ENCODE results near the gene SASS6. TPM values are rescaled to one million over a fixed set of nuclear protein-coding genes. Genes with fewer than 3 reads are reported as not detected.

SASS6 gene
- total RNA-seq, 1 experiment from 2014 or later, result 14.8 TPM

- Histone ChIP-seq H3K9me3 (ENCODE audit: low read length) (no peaks in the 10 kb centered on the region), H3K36me3 (ENCODE audit: insufficient read depth, low read length) (0 out of 2 replicates have a peak, but pooled peaks cover 5% of the 10 kb centered on the region), H3K27me3 (ENCODE audit: low read length) (no peaks in the 10 kb centered on the region), H3K79me2 (ENCODE audit: low read length) (peaks cover 90% of the 10 kb centered on the region), H3K4me2 (ENCODE audit: low read depth, low read length, poor library complexity, severe bottlenecking) (peak overlapping the region; percentile 87), H2AFZ (ENCODE audit: low read length) (no peak overlapping the region), H4K20me1 (ENCODE audit: insufficient read depth, low read depth, low read length) (no peaks in the 10 kb centered on the region), H3K4me3 (ENCODE audit: low read length) (peak overlapping the region; percentile 100), H3K4me1 (ENCODE audit: low read length) (peaks cover 44% of the 10 kb centered on the region), H3K9me2 (replicated peaks; ENCODE audit: insufficient read depth, low read length) (no peaks in the 10 kb centered on the region), H3K27ac (ENCODE audit: low read length) (no peak overlapping the region), H3K9ac (ENCODE audit: low read length) (peak overlapping the region; percentile 92)
- DNase-seq, result no peak
Observed at GRCh38 chr1:100131623-100132022, 1.1 kb downstream of the SASS6 start.

GRCh38 chr1:100130552-100131077, 2.1 kb downstream of the SASS6 start:
- Histone ChIP-seq H3K79me2 (ENCODE audit: low read length) (peaks cover 95% of the 10 kb centered on the region), H3K4me2 (ENCODE audit: low read depth, low read length, poor library complexity, severe bottlenecking) (peak overlapping the region; percentile 87)

GRCh38 chr1:100127226-100127625, 5.5 kb downstream of the SASS6 start:
- H3K4me2 ChIP-seq (ENCODE audit: low read depth, low read length, poor library complexity, severe bottlenecking), result no peak overlapping the region
- no peaks in the 10 kb centered on the region for H3K9me3 ChIP-seq (ENCODE audit: low read length)
- H3K79me2 ChIP-seq (ENCODE audit: low read length), result peaks cover 90% of the 10 kb centered on the region
- H2AFZ ChIP-seq (ENCODE audit: low read length), result no peak overlapping the region
- no peaks in the 10 kb centered on the region for H3K27me3 ChIP-seq (ENCODE audit: low read length)
- no peak for DNase-seq
- peaks cover 10% of the 10 kb centered on the region; the same call in 1 of the 2 replicates for H3K36me3 ChIP-seq (ENCODE audit: insufficient read depth, low read length)
- no peaks in the 10 kb centered on the region for H4K20me1 ChIP-seq (ENCODE audit: insufficient read depth, low read depth, low read length)
- H3K27ac ChIP-seq (ENCODE audit: low read length), result no peak overlapping the region
- peaks cover 27% of the 10 kb centered on the region for H3K4me1 ChIP-seq (ENCODE audit: low read length)
- no peak overlapping the region for H3K4me3 ChIP-seq (ENCODE audit: low read length)
- no peaks in the 10 kb centered on the region for H3K9me2 ChIP-seq (replicated peaks; ENCODE audit: insufficient read depth, low read length)
- H3K9ac ChIP-seq (ENCODE audit: low read length), result no peak overlapping the region

More at GRCh38 chr1:100130552-100131077, 2.1 kb downstream of the SASS6 start:
- Histone ChIP-seq H3K36me3 (ENCODE audit: insufficient read depth, low read length) (peaks cover under 1% of the 10 kb centered on the region; the same call in 1 of the 2 replicates), H4K20me1 (ENCODE audit: insufficient read depth, low read depth, low read length) (no peaks in the 10 kb centered on the region), H3K27ac (ENCODE audit: low read length) (no peak overlapping the region), H3K4me3 (ENCODE audit: low read length) (peak overlapping the region; percentile 100), H3K9me2 (replicated peaks; ENCODE audit: insufficient read depth, low read length) (no peaks in the 10 kb centered on the region), H3K4me1 (ENCODE audit: low read length) (peaks cover 44% of the 10 kb centered on the region), H3K9me3 (ENCODE audit: low read length) (no peaks in the 10 kb centered on the region), H3K9ac (ENCODE audit: low read length) (no peak overlapping the region), H2AFZ (ENCODE audit: low read length) (no peak overlapping the region), H3K27me3 (ENCODE audit: low read length) (no peaks in the 10 kb centered on the region)
- DNase-seq, result no peak

- Histone ChIP-seq H3K9ac (ENCODE audit: low read length) (no peak overlapping the region), H3K4me1 (ENCODE audit: low read length) (no peaks in the 10 kb centered on the region; the same call in 1 of the 2 replicates), H3K4me3 (ENCODE audit: low read length) (no peak overlapping the region), H3K9me3 (ENCODE audit: low read length) (no peaks in the 10 kb centered on the region), H3K27me3 (ENCODE audit: low read length) (no peaks in the 10 kb centered on the region), H4K20me1 (ENCODE audit: insufficient read depth, low read depth, low read length) (no peaks in the 10 kb centered on the region), H3K79me2 (ENCODE audit: low read length) (peaks cover 61% of the 10 kb centered on the region), H2AFZ (ENCODE audit: low read length) (no peak overlapping the region), H3K36me3 (ENCODE audit: insufficient read depth, low read length) (peaks cover 37% of the 10 kb centered on the region), H3K9me2 (replicated peaks; ENCODE audit: insufficient read depth, low read length) (no peaks in the 10 kb centered on the region), H3K4me2 (ENCODE audit: low read depth, low read length, poor library complexity, severe bottlenecking) (no peak overlapping the region), H3K27ac (ENCODE audit: low read length) (no peak overlapping the region)
- DNase-seq, result no peak
Observed at GRCh38 chr1:100122177-100122576, 10.6 kb downstream of the SASS6 start.

GRCh38 chr1:100115524-100115923, 17.2 kb downstream of the SASS6 start:
- Histone ChIP-seq H3K36me3 (ENCODE audit: insufficient read depth, low read length) (peaks cover 42% of the 10 kb centered on the region), H3K79me2 (ENCODE audit: low read length) (peaks cover 49% of the 10 kb centered on the region)

GRCh38 chr1:100109554-100110066, 23.1 kb downstream of the SASS6 start:
- Histone ChIP-seq H3K27me3 (ENCODE audit: low read length) (no peaks in the 10 kb centered on the region), H4K20me1 (ENCODE audit: insufficient read depth, low read depth, low read length) (no peaks in the 10 kb centered on the region), H3K9me3 (ENCODE audit: low read length) (no peaks in the 10 kb centered on the region), H3K36me3 (ENCODE audit: insufficient read depth, low read length) (peaks cover 41% of the 10 kb centered on the region; the same call in 1 of the 2 replicates), H3K4me2 (ENCODE audit: low read depth, low read length, poor library complexity, severe bottlenecking) (no peak overlapping the region), H3K27ac (ENCODE audit: low read length) (no peak overlapping the region), H2AFZ (ENCODE audit: low read length) (no peak overlapping the region), H3K4me3 (ENCODE audit: low read length) (no peak overlapping the region), H3K9ac (ENCODE audit: low read length) (no peak overlapping the region), H3K79me2 (ENCODE audit: low read length) (peaks cover 30% of the 10 kb centered on the region), H3K9me2 (replicated peaks; ENCODE audit: insufficient read depth, low read length) (no peaks in the 10 kb centered on the region), H3K4me1 (ENCODE audit: low read length) (no peaks in the 10 kb centered on the region; the same call in 1 of the 2 replicates)
- no peak for DNase-seq

More at GRCh38 chr1:100115524-100115923, 17.2 kb downstream of the SASS6 start:
- no peak overlapping the region for H3K27ac ChIP-seq (ENCODE audit: low read length)
- no peak overlapping the region for H3K4me3 ChIP-seq (ENCODE audit: low read length)
- H3K9me2 ChIP-seq (replicated peaks; ENCODE audit: insufficient read depth, low read length), result no peaks in the 10 kb centered on the region
- no peaks in the 10 kb centered on the region for H3K9me3 ChIP-seq (ENCODE audit: low read length)
- H3K4me2 ChIP-seq (ENCODE audit: low read depth, low read length, poor library complexity, severe bottlenecking), result no peak overlapping the region
- H2AFZ ChIP-seq (ENCODE audit: low read length), result no peak overlapping the region
- no peaks in the 10 kb centered on the region for H4K20me1 ChIP-seq (ENCODE audit: insufficient read depth, low read depth, low read length)
- no peak for DNase-seq
- no peaks in the 10 kb centered on the region for H3K27me3 ChIP-seq (ENCODE audit: low read length)
- H3K9ac ChIP-seq (ENCODE audit: low read length), result no peak overlapping the region
- H3K4me1 ChIP-seq (ENCODE audit: low read length), result no peaks in the 10 kb centered on the region

GRCh38 chr1:100107696-100108095, 25.0 kb downstream of the SASS6 start:
- Histone ChIP-seq H4K20me1 (ENCODE audit: insufficient read depth, low read depth, low read length) (no peaks in the 10 kb centered on the region), H3K9ac (ENCODE audit: low read length) (no peak overlapping the region), H3K36me3 (ENCODE audit: insufficient read depth, low read length) (peaks cover 54% of the 10 kb centered on the region), H3K27ac (ENCODE audit: low read length) (no peak overlapping the region), H2AFZ (ENCODE audit: low read length) (no peak overlapping the region), H3K4me3 (ENCODE audit: low read length) (no peak overlapping the region), H3K9me2 (replicated peaks; ENCODE audit: insufficient read depth, low read length) (no peaks in the 10 kb centered on the region), H3K79me2 (ENCODE audit: low read length) (peaks cover 18% of the 10 kb centered on the region), H3K27me3 (ENCODE audit: low read length) (no peaks in the 10 kb centered on the region), H3K9me3 (ENCODE audit: low read length) (no peaks in the 10 kb centered on the region), H3K4me2 (ENCODE audit: low read depth, low read length, poor library complexity, severe bottlenecking) (no peak overlapping the region), H3K4me1 (ENCODE audit: low read length) (no peaks in the 10 kb centered on the region; the same call in 1 of the 2 replicates)
- no peak for DNase-seq

GRCh38 chr1:100101564-100101963, 31.2 kb downstream of the SASS6 start:
- H3K9ac ChIP-seq (ENCODE audit: low read length), result no peak overlapping the region
- no peaks in the 10 kb centered on the region for H3K4me1 ChIP-seq (ENCODE audit: low read length)
- no peaks in the 10 kb centered on the region; the same call in 1 of the 2 replicates for H3K9me3 ChIP-seq (ENCODE audit: low read length)
- DNase-seq, result no peak
- H4K20me1 ChIP-seq (ENCODE audit: insufficient read depth, low read depth, low read length), result no peaks in the 10 kb centered on the region
- H3K9me2 ChIP-seq (replicated peaks; ENCODE audit: insufficient read depth, low read length), result no peaks in the 10 kb centered on the region
- H3K79me2 ChIP-seq (ENCODE audit: low read length), result 0 out of 2 replicates have a peak, but pooled peaks cover 10% of the 10 kb centered on the region
- H3K27me3 ChIP-seq (ENCODE audit: low read length), result no peaks in the 10 kb centered on the region
- no peak overlapping the region for H3K27ac ChIP-seq (ENCODE audit: low read length)
- no peak overlapping the region for H2AFZ ChIP-seq (ENCODE audit: low read length)
- H3K4me2 ChIP-seq (ENCODE audit: low read depth, low read length, poor library complexity, severe bottlenecking), result no peak overlapping the region
- peaks cover 61% of the 10 kb centered on the region for H3K36me3 ChIP-seq (ENCODE audit: insufficient read depth, low read length)
- H3K4me3 ChIP-seq (ENCODE audit: low read length), result no peak overlapping the region

Measured in Karpas-422 (cell line).